HG02623 (cell line): Measurements from ENCODE around the gene MICALL2.

Experiments used
- ATAC-seq: cut with Tn5 transposase; IDR thresholded peaks from one replicate; pipeline ENCODE4 v1.9.1; 2021; ENCODE audit warnings: moderate library complexity; ENCODE audit not compliant: unreplicated experiment

The MICALL2 gene

GRCh38 chr7:1470901-1471300, 11.6 kb upstream of the MICALL2 start:
- no peak for ATAC-seq

GRCh38 chr7:1468643-1469298, 9.5 kb upstream of the MICALL2 start:
- ATAC-seq, result no peak

- ATAC-seq, result no peak
Measured at GRCh38 chr7:1468203-1468602, 8.9 kb upstream of the MICALL2 start.

- no peak for ATAC-seq
Measured at GRCh38 chr7:1466524-1467271, 7.4 kb upstream of the MICALL2 start.

- no peak for ATAC-seq
Measured at GRCh38 chr7:1464694-1465093, 5.4 kb upstream of the MICALL2 start.

GRCh38 chr7:1463676-1464223, 4.5 kb upstream of the MICALL2 start:
- ATAC-seq, result no peak

GRCh38 chr7:1461646-1462375, 2.5 kb upstream of the MICALL2 start:
- ATAC-seq, result no peak

- ATAC-seq, result no peak
Measured at GRCh38 chr7:1460821-1461645, 1.8 kb upstream of the MICALL2 start.

- no peak for ATAC-seq
Measured at GRCh38 chr7:1459920-1460820, 900 bp upstream of the MICALL2 start.

- ATAC-seq, result peak; percentile 90
Measured at GRCh38 chr7:1459512-1459892, 232 bp upstream of the MICALL2 start.

GRCh38 chr7:1457949-1458682, 1.2 kb downstream of the MICALL2 start:
- ATAC-seq, result no peak

- ATAC-seq, result no peak
Measured at GRCh38 chr7:1457059-1457948, 2.0 kb downstream of the MICALL2 start.

- ATAC-seq, result no peak
Measured at GRCh38 chr7:1455955-1456354, 3.3 kb downstream of the MICALL2 start.

GRCh38 chr7:1455241-1455939, 3.9 kb downstream of the MICALL2 start:
- no peak for ATAC-seq

- no peak for ATAC-seq
Measured at GRCh38 chr7:1454542-1454941, 4.7 kb downstream of the MICALL2 start.

- no peak for ATAC-seq
Measured at GRCh38 chr7:1452205-1452604, 7.1 kb downstream of the MICALL2 start.

- no peak for ATAC-seq
Measured at GRCh38 chr7:1450987-1451386, 8.3 kb downstream of the MICALL2 start.

GRCh38 chr7:1450431-1450830, 8.8 kb downstream of the MICALL2 start:
- ATAC-seq, result no peak
